Measurements from ENCODE around the gene LITAF.

DNA sequence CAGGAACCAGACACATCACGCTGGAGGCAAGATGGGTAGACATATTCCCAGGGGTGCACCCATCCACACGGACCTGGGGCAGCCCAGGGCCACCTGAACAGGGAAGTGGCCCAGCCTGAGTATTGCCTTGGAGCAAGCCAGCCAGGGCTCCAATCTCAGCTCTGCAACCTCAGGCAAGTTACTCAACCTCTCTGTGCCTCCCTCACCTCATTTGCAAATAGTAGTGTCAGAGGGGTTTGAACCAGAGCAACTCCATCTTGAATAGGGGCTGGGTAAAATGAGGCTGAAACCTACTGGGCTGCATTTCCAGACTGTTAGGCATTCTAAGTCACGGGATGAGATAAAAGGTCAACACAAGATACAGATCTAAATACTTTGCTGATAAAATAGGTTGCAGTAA lies 46.4 kb upstream of the LITAF start:
- TF ChIP-seq, protein P1, sequence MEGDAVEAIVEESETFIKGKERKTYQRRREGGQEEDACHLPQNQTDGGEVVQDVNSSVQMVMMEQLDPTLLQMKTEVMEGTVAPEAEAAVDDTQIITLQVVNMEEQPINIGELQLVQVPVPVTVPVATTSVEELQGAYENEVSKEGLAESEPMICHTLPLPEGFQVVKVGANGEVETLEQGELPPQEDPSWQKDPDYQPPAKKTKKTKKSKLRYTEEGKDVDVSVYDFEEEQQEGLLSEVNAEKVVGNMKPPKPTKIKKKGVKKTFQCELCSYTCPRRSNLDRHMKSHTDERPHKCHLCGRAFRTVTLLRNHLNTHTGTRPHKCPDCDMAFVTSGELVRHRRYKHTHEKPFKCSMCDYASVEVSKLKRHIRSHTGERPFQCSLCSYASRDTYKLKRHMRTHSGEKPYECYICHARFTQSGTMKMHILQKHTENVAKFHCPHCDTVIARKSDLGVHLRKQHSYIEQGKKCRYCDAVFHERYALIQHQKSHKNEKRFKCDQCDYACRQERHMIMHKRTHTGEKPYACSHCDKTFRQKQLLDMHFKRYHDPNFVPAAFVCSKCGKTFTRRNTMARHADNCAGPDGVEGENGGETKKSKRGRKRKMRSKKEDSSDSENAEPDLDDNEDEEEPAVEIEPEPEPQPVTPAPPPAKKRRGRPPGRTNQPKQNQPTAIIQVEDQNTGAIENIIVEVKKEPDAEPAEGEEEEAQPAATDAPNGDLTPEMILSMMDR (IDR thresholded peaks at IDR 0.05; ENCODE audit: poor library complexity, severe bottlenecking), result no peak
- TF ChIP-seq RAD21 (conservative IDR thresholded peaks at IDR 0.05), result no peak
- no peak for TF ChIP-seq TAF1 (IDR thresholded peaks at IDR 0.05; ENCODE audit: low read depth)
- TF ChIP-seq EZH2 (IDR thresholded peaks at IDR 0.05; ENCODE audit: borderline replicate concordance, insufficient read depth, low read length, poor library complexity, severe bottlenecking), result no peak
- no peak for TF ChIP-seq SMC3 (conservative IDR thresholded peaks at IDR 0.05; ENCODE audit: poor library complexity)
- no peak for TF ChIP-seq EP300 (conservative IDR thresholded peaks at IDR 0.05; ENCODE audit: poor library complexity, severe bottlenecking)
- TF ChIP-seq POLR2AphosphoS5 (IDR thresholded peaks at IDR 0.05), result no peak
- no peak for TF ChIP-seq MXI1 (conservative IDR thresholded peaks at IDR 0.05; ENCODE audit: poor library complexity, severe bottlenecking)
